Measurements from ENCODE around the gene PATE1. TPM values are rescaled to one million over a fixed set of nuclear protein-coding genes. Genes with fewer than 3 reads are reported as not detected.

The PATE1 gene
- total RNA-seq, 4 donors from 2014 or later: not detected

GRCh38 chr11:125724125-125724524 lies 22.0 kb upstream of the PATE1 start:
- no peaks in the 10 kb centered on the region for H3K36me3 ChIP-seq
- no peaks in the 10 kb centered on the region for H3K9me3 ChIP-seq
- WGBS: 85% methylated on average over 1 of the region's 1 CpG
- no peak overlapping the region for H3K4me3 ChIP-seq
- H3K27me3 ChIP-seq: no peaks in the 10 kb centered on the region
- H3K27ac ChIP-seq: no peak overlapping the region
- H3K4me1 ChIP-seq: no peaks in the 10 kb centered on the region
- no peak for DNase-seq (ENCODE audit: low spot score in 2 of 2)
- TF ChIP-seq POLR2AphosphoS5 (IDR thresholded peaks at IDR 0.05): no peak
- no peak for TF ChIP-seq EP300 (IDR thresholded peaks at IDR 0.05)
- TF ChIP-seq, protein P1, sequence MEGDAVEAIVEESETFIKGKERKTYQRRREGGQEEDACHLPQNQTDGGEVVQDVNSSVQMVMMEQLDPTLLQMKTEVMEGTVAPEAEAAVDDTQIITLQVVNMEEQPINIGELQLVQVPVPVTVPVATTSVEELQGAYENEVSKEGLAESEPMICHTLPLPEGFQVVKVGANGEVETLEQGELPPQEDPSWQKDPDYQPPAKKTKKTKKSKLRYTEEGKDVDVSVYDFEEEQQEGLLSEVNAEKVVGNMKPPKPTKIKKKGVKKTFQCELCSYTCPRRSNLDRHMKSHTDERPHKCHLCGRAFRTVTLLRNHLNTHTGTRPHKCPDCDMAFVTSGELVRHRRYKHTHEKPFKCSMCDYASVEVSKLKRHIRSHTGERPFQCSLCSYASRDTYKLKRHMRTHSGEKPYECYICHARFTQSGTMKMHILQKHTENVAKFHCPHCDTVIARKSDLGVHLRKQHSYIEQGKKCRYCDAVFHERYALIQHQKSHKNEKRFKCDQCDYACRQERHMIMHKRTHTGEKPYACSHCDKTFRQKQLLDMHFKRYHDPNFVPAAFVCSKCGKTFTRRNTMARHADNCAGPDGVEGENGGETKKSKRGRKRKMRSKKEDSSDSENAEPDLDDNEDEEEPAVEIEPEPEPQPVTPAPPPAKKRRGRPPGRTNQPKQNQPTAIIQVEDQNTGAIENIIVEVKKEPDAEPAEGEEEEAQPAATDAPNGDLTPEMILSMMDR (IDR thresholded peaks at IDR 0.05): no peak
- TF ChIP-seq POLR2A (IDR thresholded peaks at IDR 0.05): no peak

DNA sequence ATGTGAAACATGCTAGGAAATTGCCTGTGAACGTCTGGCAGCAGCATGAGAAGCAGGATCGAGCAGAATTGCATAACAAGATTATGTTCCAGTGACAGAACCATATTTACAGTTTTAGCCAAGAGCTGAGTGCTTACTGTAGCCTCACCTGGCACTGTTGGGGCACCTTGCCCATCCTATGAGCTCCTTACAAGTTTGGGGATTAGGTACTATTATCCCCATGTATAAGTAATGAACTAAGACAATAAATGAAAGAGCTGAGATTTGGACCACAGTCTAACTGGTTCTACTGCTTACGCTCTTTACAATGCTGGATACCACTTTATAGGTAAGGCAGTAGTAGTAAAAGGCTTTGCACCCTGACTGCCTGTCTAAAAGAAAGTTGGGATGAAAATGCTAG lies 17.1 kb upstream of the PATE1 start:
- no peaks in the 10 kb centered on the region for H3K27me3 ChIP-seq
- no peak for TF ChIP-seq POLR2A (IDR thresholded peaks at IDR 0.05)
- TF ChIP-seq EP300 (IDR thresholded peaks at IDR 0.05): no peak
- TF ChIP-seq, protein P1 (IDR thresholded peaks at IDR 0.05): no peak
- no peak for TF ChIP-seq POLR2AphosphoS5 (IDR thresholded peaks at IDR 0.05)
- no peak for DNase-seq (ENCODE audit: low spot score in 2 of 2)
- no peaks in the 10 kb centered on the region for H3K4me1 ChIP-seq
- no peaks in the 10 kb centered on the region for H3K36me3 ChIP-seq
- H3K27ac ChIP-seq: no peak overlapping the region
- 44% methylated on average over 3 of the region's 3 CpGs for WGBS
- no peaks in the 10 kb centered on the region for H3K9me3 ChIP-seq
- no peak overlapping the region for H3K4me3 ChIP-seq

DNA sequence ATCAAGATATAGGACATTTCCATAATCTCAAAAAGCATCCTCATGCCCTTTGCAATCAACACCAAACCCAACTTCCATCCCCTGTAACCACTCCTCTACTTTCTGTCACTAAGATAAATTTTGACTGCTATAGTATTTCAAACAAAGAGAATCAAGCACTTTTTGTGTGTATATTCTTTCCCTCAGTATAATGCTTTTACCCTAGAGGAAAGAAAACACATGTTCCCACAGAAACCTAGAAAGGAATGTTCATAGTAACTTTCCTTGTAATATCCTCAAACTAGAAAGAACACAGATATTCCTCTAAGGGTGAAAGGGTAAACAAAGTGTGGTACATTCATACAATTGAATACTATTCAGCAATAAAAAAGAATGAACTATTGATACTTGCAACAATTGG lies 5.5 kb upstream of the PATE1 start:
- Histone ChIP-seq H3K27me3 (no peaks in the 10 kb centered on the region), H3K4me1 (no peaks in the 10 kb centered on the region), H3K4me3 (no peak overlapping the region), H3K9me3 (no peaks in the 10 kb centered on the region), H3K27ac (no peak overlapping the region), H3K36me3 (no peaks in the 10 kb centered on the region)
- no peak for DNase-seq (ENCODE audit: low spot score in 2 of 2)
- TF ChIP-seq POLR2A (IDR thresholded peaks at IDR 0.05): no peak
- TF ChIP-seq POLR2AphosphoS5 (IDR thresholded peaks at IDR 0.05): no peak

- TF ChIP-seq POLR2A (IDR thresholded peaks at IDR 0.05): no peak
- no peak for TF ChIP-seq POLR2AphosphoS5 (IDR thresholded peaks at IDR 0.05)
- TF ChIP-seq, protein P1 (IDR thresholded peaks at IDR 0.05): no peak
- no peak for TF ChIP-seq EP300 (IDR thresholded peaks at IDR 0.05)
These were observed 2.4 kb upstream of the PATE1 start for GRCh38 chr11:125743681-125744080.

GRCh38 chr11:125750629-125751028 lies 4.5 kb downstream of the PATE1 start:
- no peaks in the 10 kb centered on the region for H3K4me1 ChIP-seq
- no peaks in the 10 kb centered on the region for H3K9me3 ChIP-seq
- H3K4me3 ChIP-seq: no peak overlapping the region
- 49% methylated on average over 2 of the region's 2 CpGs for WGBS
- no peak for DNase-seq (ENCODE audit: low spot score in 2 of 2)
- H3K36me3 ChIP-seq: no peaks in the 10 kb centered on the region
- no peak overlapping the region for H3K27ac ChIP-seq
- TF ChIP-seq EP300 (IDR thresholded peaks at IDR 0.05): no peak
- peaks cover 3% of the 10 kb centered on the region for H3K27me3 ChIP-seq

More at GRCh38 chr11:125743681-125744080, 2.4 kb upstream of the PATE1 start:
- H3K27ac ChIP-seq: no peak overlapping the region
- H3K9me3 ChIP-seq: no peaks in the 10 kb centered on the region
- no peak overlapping the region for H3K4me3 ChIP-seq
- H3K36me3 ChIP-seq: no peaks in the 10 kb centered on the region
- DNase-seq (ENCODE audit: low spot score in 2 of 2): no peak
- 88% methylated on average over 1 of the region's 1 CpG for WGBS
- no peaks in the 10 kb centered on the region for H3K27me3 ChIP-seq
- H3K4me1 ChIP-seq: no peaks in the 10 kb centered on the region

DNA sequence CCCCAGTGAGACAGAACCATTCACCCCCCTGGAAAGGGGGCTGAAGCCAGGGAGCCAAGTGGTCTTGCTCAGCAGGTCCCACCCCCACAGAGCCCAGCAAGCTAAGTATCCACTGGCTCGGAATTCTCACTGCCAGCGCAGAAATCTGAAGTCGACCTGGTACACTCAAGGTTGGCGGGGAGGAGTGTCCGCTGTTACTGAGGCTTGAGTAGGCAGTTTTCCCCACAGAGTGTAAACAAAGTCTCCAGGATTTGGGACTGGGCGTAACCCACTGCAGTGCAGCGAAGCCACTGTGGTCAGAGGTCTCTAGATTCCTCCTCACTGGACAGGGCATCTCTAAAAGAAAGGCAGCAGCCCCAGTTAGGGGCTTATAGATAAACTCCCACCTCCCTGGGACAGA lies 10.0 kb downstream of the PATE1 start:
- Histone ChIP-seq H3K27ac (no peak overlapping the region), H3K9me3 (no peaks in the 10 kb centered on the region), H3K36me3 (no peaks in the 10 kb centered on the region), H3K4me1 (no peaks in the 10 kb centered on the region), H3K4me3 (no peak overlapping the region), H3K27me3 (peaks cover 7% of the 10 kb centered on the region)
- DNase-seq (ENCODE audit: low spot score in 2 of 2): no peak
- TF ChIP-seq EP300 (IDR thresholded peaks at IDR 0.05) (no peak), POLR2AphosphoS5 (IDR thresholded peaks at IDR 0.05) (no peak)
- TF ChIP-seq, protein P1 (IDR thresholded peaks at IDR 0.05): no peak
- WGBS: 82% methylated on average over 5 of the region's 7 CpGs

Measured in suprapubic skin (tissue), 4 donors.